Ammon's horn (tissue), 1 donor: Measurements from ENCODE around the gene PAF1.

Experiments used
- DNase-seq: peaks from one replicate; pipeline ENCODE4 v3.0.0-alpha.2; 2016; ENCODE audit warnings: low spot score

The PAF1 gene

DNA sequence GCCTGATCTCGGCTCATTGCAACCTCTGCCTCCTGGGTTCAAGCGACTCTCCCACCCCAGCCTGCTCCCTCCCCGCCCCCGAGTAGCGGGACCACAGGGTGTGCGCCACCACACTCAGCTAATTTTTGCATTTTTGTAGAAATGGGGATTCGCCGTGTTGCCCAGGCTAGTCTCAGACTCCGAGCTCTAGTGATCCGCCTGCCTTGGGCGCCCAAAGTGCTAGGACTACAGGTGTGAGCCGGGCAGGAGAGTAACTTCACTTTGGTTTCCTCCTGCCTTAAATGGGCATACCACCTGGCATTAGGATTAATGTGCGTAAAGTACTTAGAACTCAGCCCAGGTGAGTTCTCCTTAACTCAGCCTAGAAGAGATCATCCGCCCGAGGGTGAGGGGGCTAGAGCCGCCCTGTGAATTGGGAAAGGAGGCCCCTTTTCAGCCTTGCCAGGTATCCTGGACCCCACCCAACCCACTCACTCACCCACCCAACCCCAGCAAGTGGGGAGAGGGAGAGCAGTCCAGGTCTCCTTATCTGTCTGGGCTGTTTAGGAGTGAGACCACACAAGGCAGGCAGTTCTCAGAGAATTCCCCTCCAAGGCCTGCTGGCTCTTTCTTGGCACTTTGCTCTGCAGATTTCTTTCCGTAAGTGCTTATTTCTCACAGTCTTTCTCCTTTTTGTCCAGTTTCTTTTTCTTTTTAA, 14.5 kb upstream of the PAF1 start:
- DNase-seq, result no peak

DNA sequence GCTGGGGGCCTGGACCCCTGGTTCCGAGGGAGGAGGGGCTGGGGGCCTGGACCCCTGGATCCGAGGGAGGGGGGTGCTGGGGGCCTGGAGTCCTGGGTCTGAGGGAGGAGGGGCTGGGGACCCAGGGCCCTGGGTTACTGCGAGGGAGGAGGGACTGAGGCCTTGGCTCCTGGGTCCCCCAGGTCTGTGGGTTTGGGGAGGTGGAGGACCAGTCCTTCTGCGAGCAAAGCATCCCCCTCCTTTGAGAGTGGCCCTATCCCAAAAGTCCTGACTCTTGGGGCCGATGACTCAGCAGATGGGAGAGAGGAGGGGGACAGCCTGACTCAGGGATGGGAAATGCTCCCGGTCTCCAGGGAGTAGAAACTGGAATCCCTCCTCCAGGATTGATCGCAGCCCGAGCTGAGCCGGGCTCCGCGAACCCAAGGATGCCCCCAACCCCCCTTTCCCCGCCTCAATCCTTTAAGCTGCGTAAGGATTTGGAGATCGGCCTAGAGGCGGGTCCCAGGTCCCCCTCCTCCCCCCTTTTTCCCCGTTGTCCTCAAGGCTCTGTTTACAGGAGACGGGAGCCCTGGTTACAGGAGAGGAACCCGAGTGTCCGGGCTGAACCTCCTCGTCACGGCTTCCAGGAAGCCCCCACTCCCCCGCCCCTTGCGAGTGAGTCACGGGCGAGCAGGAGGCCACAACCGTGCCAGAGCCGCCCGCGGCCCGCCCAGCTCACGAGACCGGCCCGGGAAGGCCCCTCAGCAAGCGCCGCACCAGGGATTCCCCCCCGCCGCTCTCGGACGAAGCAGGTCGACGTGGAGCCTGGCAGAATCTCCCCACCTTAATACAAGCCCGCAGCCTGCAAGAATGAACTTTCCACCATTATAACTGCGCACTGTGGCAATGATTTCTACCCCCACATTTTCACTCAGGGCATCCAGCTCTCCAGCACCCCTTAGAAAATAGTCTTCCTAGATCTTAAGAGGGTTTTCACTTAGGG, 12.7 kb upstream of the PAF1 start:
- DNase-seq, result peak; percentile 76

GRCh38 chr19:39402346-39403300, 11.7 kb upstream of the PAF1 start:
- peak; percentile 80 for DNase-seq

GRCh38 chr19:39401549-39402345, 10.8 kb upstream of the PAF1 start:
- peak; percentile 50 for DNase-seq

DNA sequence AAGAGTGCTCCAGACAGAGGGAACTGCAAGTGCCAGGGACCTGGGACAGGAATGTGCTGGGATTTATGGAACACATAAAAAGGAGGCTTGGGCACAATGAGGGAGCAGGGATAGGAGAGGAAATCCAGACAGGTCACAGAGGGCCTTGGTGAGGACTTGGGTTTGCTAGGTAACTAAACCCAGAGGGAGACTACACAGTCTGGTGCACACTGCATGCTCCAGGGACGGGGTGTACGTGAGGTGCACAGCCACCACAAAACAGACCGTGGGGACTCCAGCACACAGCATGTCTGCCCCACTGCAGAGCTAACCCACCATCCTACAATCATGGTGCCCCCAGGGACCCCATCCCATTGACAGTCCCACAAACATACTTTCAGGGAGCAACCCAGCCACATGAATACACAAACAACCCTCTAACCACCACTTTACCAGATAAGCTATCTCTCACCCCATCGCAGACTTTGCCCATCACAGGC, 10.2 kb upstream of the PAF1 start:
- DNase-seq, result no peak

GRCh38 chr19:39400061-39400460, 9.2 kb upstream of the PAF1 start:
- DNase-seq, result no peak

DNA sequence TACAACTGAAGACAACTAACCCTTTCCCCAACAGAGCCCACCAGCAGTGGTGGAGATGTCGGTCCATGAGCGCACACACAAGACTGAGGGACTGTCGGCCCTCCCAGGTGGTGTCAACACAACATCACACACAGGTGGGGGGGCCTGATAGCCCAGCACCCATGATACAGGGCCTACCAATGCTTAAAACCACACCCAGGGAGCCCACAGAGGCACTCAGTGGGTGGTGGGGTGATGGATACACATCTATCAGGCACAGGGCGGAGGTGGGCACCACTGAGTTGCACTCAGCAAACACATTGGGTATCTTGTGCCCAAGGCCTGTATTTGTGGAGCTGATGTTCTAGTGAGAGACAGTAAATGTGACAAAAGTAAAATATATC, 8.8 kb upstream of the PAF1 start:
- DNase-seq, result no peak

DNA sequence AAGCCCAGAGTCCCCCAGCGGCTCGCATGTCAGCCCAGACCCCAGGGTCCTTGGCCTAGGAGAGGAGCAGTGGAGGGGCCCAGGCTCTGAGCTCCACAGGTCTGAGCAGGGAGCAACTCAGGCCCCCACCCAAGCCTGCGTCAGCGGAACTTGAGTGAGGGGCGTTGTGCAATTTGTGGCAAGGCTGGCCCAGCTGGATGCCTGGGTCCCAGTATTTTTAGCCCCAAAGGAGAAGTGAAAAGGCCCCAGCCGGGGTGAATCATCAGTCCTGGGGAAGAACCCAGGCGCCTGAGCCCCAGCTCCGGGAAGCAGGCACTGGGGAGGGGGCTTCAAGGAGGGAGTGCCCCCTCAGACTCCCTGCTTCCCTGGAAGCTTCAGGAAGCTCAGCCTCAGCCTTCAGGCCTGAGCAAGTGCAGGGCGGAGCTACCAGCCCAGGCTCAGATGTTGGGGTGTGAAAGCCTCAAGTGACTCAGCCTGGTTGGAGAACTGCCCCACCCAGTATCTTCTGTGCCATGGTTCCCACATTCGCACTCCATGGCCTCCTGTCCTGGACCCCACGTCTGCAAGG, 7.5 kb upstream of the PAF1 start:
- peak; percentile 67 for DNase-seq

DNA sequence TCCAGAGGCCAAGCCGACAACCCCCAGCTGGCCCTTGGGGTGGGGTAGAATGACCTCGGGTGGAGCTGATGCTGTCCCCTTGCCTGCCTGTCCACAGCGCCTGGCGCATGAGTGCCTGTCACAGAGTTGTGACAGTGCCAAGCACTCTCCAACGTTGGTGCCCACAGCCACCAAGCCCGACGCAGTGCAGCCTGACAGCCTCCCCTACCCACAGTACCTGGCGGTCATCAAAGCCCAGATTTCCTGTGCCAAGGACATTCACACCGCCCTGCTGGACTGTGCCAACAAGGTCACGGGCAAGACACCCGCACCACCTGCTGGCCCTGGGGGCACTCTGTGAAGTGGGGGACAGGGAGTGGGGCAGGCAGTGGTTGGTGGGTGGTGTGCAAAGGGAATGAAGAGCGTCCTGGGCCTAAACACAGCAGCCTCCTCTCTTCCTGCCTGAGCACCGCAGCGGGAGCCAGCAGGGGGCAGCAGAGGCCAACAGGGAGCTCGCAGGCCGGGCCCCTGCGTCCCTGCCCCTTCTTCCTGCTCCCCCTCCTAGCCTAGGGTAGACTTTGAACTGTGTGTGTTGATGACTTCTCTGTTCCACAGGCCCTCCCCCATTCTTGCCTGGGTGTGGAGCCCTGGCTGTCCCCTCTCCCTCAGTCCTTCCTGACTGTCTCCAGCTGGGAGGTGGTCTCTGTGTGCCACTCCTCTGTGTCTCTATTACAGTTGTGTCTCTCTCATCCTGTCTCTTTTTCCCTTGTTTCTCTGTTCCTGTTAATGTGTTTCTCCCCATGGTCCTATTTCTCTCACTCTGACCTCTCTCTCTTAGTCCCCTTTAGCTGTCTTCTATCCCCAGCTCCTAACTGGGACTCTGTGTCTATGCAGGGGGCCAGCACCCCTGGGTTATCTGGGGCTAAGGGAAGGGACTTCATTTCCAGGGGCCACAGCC, 6.7 kb upstream of the PAF1 start:
- DNase-seq, result peak; percentile 86

DNA sequence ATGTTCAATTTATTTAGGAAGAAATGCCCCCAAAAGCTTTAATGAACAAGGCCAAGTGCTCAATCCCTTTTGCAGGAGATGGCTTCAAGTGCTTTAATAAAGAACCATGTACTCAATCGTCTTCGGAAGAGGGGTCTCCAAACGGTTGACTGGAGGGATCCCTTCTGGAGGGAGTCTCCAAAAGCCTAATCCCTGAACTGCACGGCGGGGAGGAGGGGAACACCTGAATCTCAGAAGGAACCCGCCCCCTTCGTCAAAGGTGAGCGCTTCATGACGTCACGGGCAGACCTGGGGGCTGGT, 505 bp downstream of the PAF1 start:
- no peak for DNase-seq

DNA sequence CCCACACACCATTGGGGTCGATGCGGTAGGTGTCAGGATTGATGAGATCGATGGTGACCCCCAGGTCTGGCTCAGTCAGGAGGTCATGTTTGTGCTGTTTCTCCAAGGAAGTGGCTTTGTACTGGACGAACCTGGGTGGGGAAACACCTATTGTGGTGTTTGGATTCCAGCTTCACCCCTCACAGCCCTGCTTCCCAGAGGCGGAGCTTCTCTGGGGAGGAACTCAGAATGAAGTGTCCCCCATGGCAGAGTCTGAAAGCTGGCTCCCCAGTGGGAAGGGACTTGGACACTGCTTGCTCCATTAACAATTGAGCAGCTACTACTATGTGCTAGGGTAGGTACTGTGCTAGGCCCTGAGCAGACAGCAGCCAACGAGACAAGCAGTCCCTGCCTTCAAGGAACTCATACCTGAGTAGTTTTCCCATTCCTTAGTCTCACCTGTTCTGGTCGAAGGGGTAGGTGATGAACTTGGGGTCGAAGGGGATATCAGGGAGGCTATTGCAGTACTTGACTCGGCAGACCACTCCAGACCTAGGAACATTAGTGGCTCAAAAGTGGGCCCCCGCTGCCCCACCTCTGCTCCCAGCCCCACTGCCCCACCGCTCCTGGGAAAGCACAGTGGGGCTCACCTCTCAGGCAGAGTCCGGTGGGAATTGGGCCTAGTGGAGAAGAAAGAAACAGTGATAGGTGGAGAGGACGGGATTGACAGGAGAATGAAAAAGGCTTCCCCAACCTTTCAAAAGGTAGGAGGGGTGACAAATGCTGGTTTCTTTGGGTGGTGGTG, 1.1 kb downstream of the PAF1 start:
- DNase-seq, result no peak

DNA sequence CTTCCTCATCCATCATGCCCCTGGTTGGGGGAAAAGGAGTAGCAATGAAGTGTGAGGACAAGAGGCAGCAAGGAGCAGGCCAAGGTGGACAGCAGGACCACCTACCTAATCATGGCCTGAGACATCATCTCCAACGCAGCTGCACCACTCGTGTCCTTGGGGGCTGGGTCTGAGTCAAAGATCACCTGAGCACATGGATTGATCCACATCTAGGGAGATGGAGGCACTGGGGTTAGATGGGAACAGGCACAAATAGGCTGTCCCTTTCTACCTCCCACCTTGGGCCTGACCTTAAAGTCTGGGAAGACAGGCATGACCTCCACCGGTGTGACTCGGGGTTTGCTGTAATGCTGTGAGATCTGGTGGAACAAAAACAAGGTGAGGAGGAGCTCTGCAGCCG, 2.2 kb downstream of the PAF1 start:
- no peak for DNase-seq

DNA sequence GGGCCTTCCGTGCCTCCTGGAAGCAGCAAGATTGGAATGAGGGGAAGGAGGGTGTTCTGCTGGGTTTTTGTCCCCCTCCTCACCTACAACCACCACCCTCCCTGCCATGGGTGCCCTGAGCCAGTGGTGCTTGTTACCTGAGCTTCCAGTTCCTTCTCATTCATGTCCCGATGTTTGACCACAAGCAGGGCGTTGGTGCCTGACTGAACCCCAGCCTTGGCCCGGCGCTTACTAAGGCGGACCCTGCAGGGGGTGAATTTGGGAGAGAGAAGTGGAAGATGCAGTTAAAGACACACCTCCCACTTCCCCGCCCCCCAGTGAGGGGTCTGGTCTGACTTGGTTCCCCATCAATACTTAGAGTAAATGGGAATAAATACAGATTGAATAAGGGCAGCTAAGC, 4.3 kb downstream of the PAF1 start:
- DNase-seq, result no peak

GRCh38 chr19:39385629-39386411, 5.1 kb downstream of the PAF1 start:
- DNase-seq, result no peak

- no peak for DNase-seq
Measured at GRCh38 chr19:39384839-39385568, 5.9 kb downstream of the PAF1 start.

GRCh38 chr19:39382991-39383828, 7.7 kb downstream of the PAF1 start:
- no peak for DNase-seq
